ENCODE measurements around the gene AMN1. TPM values are rescaled to one million over a fixed set of nuclear protein-coding genes. Genes with fewer than 3 reads are reported as not detected.
"Not testable (repeated sequence)": the region's sequence is repeated elsewhere in the genome, so short reads cannot be mapped to it uniquely, and the experiment has no call there.

The AMN1 gene
- total and polyA plus RNA-seq, 2 donors (not counting 1 experiment from before 2014, with no cell fraction given) = 9.1 to 10.4 TPM

- Histone ChIP-seq H3K27ac (ENCODE audit: insufficient read depth, low read length) (no peak overlapping the region), H2AFZ (ENCODE audit: low read length) (no peak overlapping the region), H3K27me3 (ENCODE audit: control insufficient read depth, insufficient read depth, low read length) (no peaks in the 10 kb centered on the region), H3K79me2 (ENCODE audit: control insufficient read depth, insufficient read depth, low read length) (no peaks in the 10 kb centered on the region), H3K4me3 (replicated peaks in 1 of 4; ENCODE audit: control extremely low read depth in 1 of 4, insufficient read depth in 1 of 4, low read depth in 3 of 4, low read length in 4 of 4) (no peak overlapping the region), H3K4me1 (ENCODE audit: control insufficient read depth, extremely low read depth, insufficient read depth, low read length) (peaks cover 5% of the 10 kb centered on the region), H3K9ac (ENCODE audit: insufficient read depth, low read length) (no peak overlapping the region), H3K4me2 (ENCODE audit: extremely low read depth, insufficient read depth, low read length) (peak overlapping the region; percentile 8), H3K9me3 (ENCODE audit: control insufficient read depth, insufficient read depth, low read depth, low read length) (no peaks in the 10 kb centered on the region), H3K36me3 (ENCODE audit: control insufficient read depth, insufficient read depth, low read length) (no peaks in the 10 kb centered on the region), H4K20me1 (ENCODE audit: control insufficient read depth, extremely low read depth, insufficient read depth, low read length) (no peaks in the 10 kb centered on the region)
- TF ChIP-seq CTCF (conservative IDR thresholded peaks at IDR 0.05 in 1 of 2, IDR thresholded peaks at IDR 0.05 in 1 of 2; ENCODE audit: low read depth in 1 of 2, low read length in 2 of 2) (no peak), EZH2 (IDR thresholded peaks at IDR 0.05; ENCODE audit: low read length, missing control alignments) (no peak)
- DNase-seq (ENCODE audit: low read depth in 2 of 2) = peak; percentile 65 to 92
Measured at GRCh38 chr12:31732926-31733548, 4.2 kb upstream of the AMN1 start.

GRCh38 chr12:31731203-31731602 is 2.4 kb upstream of the AMN1 start:
- H3K27ac ChIP-seq (ENCODE audit: insufficient read depth, low read length); H4K20me1 ChIP-seq (ENCODE audit: control insufficient read depth, extremely low read depth, insufficient read depth, low read length); H3K4me1 ChIP-seq (ENCODE audit: control insufficient read depth, extremely low read depth, insufficient read depth, low read length); H3K9me3 ChIP-seq (ENCODE audit: control insufficient read depth, insufficient read depth, low read depth, low read length); H2AFZ ChIP-seq (ENCODE audit: low read length); H3K27me3 ChIP-seq (ENCODE audit: control insufficient read depth, insufficient read depth, low read length); H3K9ac ChIP-seq (ENCODE audit: insufficient read depth, low read length); H3K79me2 ChIP-seq (ENCODE audit: control insufficient read depth, insufficient read depth, low read length); H3K4me3 ChIP-seq (replicated peaks in 1 of 4; ENCODE audit: control extremely low read depth in 1 of 4, insufficient read depth in 1 of 4, low read depth in 3 of 4, low read length in 4 of 4); DNase-seq (ENCODE audit: low read depth in 2 of 2); H3K4me2 ChIP-seq (ENCODE audit: extremely low read depth, insufficient read depth, low read length); H3K36me3 ChIP-seq (ENCODE audit: control insufficient read depth, insufficient read depth, low read length): not testable (repeated sequence)

GRCh38 chr12:31729705-31730104 is 884 bp upstream of the AMN1 start:
- Histone ChIP-seq H3K4me3 (replicated peaks in 1 of 4; ENCODE audit: control extremely low read depth in 1 of 4, insufficient read depth in 1 of 4, low read depth in 3 of 4, low read length in 4 of 4) (peak overlapping the region; percentile 69 to 96 (median 79)), H3K4me1 (ENCODE audit: control insufficient read depth, extremely low read depth, insufficient read depth, low read length) (peaks cover 5% of the 10 kb centered on the region), H3K79me2 (ENCODE audit: control insufficient read depth, insufficient read depth, low read length) (no peaks in the 10 kb centered on the region), H2AFZ (ENCODE audit: low read length) (peak overlapping the region; percentile 99), H3K36me3 (ENCODE audit: control insufficient read depth, insufficient read depth, low read length) (no peaks in the 10 kb centered on the region), H3K9ac (ENCODE audit: insufficient read depth, low read length) (no peak overlapping the region), H3K4me2 (ENCODE audit: extremely low read depth, insufficient read depth, low read length) (peak overlapping the region; percentile 83), H3K27ac (ENCODE audit: insufficient read depth, low read length) (no peak overlapping the region), H3K27me3 (ENCODE audit: control insufficient read depth, insufficient read depth, low read length) (no peaks in the 10 kb centered on the region), H4K20me1 (ENCODE audit: control insufficient read depth, extremely low read depth, insufficient read depth, low read length) (no peaks in the 10 kb centered on the region), H3K9me3 (ENCODE audit: control insufficient read depth, insufficient read depth, low read depth, low read length) (no peaks in the 10 kb centered on the region)
- DNase-seq (ENCODE audit: low read depth in 2 of 2) = no peak
- TF ChIP-seq EZH2 (IDR thresholded peaks at IDR 0.05; ENCODE audit: low read length, missing control alignments) (no peak), CTCF (conservative IDR thresholded peaks at IDR 0.05 in 1 of 2, IDR thresholded peaks at IDR 0.05 in 1 of 2; ENCODE audit: low read depth in 1 of 2, low read length in 2 of 2) (no peak)
